Nephron (organoid): Measurements from ENCODE around the gene FHOD3.
A peak's percentile ranks its signal among the peaks of the same experiment; 100 is the strongest.

ENCODE experiments used
- H3K27ac Mint-ChIP-seq, 3 experiments: 2 replicates each; pipeline ENCODE4 v1.8.0; 2020; ENCODE audit warnings: mixed read lengths in 3 of 3, mild to moderate bottlenecking in 2 of 3, moderate library complexity in 1 of 3
- H3K27me3 Mint-ChIP-seq: 2 replicates; pipeline ENCODE4 v1.8.0; 2021; ENCODE audit warnings: low read depth, mild to moderate bottlenecking, moderate library complexity, mixed read lengths
- H3K36me3 Mint-ChIP-seq: 2 replicates; pipeline ENCODE4 v1.8.0; 2020; ENCODE audit warnings: low read depth, mixed read lengths
- H3K4me1 Mint-ChIP-seq: 2 replicates; pipeline ENCODE4 v1.8.0; 2020; ENCODE audit warnings: mixed read lengths
- H3K4me3 Mint-ChIP-seq, 3 experiments: 2 replicates each; pipeline ENCODE4 v1.8.0; 2020; ENCODE audit warnings: mild to moderate bottlenecking in 3 of 3, mixed read lengths in 3 of 3, moderate library complexity in 2 of 3
- H3K9me3 Mint-ChIP-seq: 2 replicates; pipeline ENCODE4 v1.8.0; 2020; ENCODE audit warnings: mixed read lengths
- CTCF ChIP-seq, 3 experiments: fragments of 200-600 bp; sonication (generic); IDR thresholded peaks; one replicate each; pipeline ENCODE4 v1.5.0; 2021; ENCODE audit warnings: antibody characterized with exemption in 3 of 3; ENCODE audit not compliant: unreplicated experiment in 3 of 3

FHOD3 gene

GRCh38 chr18:36360256-36360909, 62.9 kb downstream of the FHOD3 start:
- Mint-ChIP-seq H3K4me1 (no peaks in the 10 kb centered on the region), H3K27me3 (no peaks in the 10 kb centered on the region), H3K27ac (peak overlapping the region in 2 of 3 experiments; percentile 52 to 91), H3K9me3 (peaks cover 9% of the 10 kb centered on the region), H3K4me3 (no peak overlapping the region), H3K36me3 (peaks cover 29% of the 10 kb centered on the region)
- TF ChIP-seq CTCF (IDR thresholded peaks at IDR 0.05; ENCODE audit: unreplicated experiment in 3 of 3), result no peak

- Mint-ChIP-seq H3K27me3 (no peaks in the 10 kb centered on the region), H3K4me3 (no peak overlapping the region), H3K27ac (no peak overlapping the region), H3K4me1 (no peaks in the 10 kb centered on the region), H3K9me3 (peaks cover 9% of the 10 kb centered on the region), H3K36me3 (peaks cover 22% of the 10 kb centered on the region)
- TF ChIP-seq CTCF (IDR thresholded peaks at IDR 0.05; ENCODE audit: unreplicated experiment in 3 of 3), result no peak
Measured at GRCh38 chr18:36364911-36365624, 67.6 kb downstream of the FHOD3 start.

GRCh38 chr18:36365836-36366775, 68.6 kb downstream of the FHOD3 start:
- Mint-ChIP-seq H3K27me3 (no peaks in the 10 kb centered on the region), H3K4me1 (no peaks in the 10 kb centered on the region), H3K4me3 (no peak overlapping the region), H3K27ac (no peak overlapping the region), H3K9me3 (peaks cover 9% of the 10 kb centered on the region), H3K36me3 (peaks cover 22% of the 10 kb centered on the region)
- TF ChIP-seq CTCF (IDR thresholded peaks at IDR 0.05; ENCODE audit: unreplicated experiment in 3 of 3), result no peak

GRCh38 chr18:36366994-36367839, 69.7 kb downstream of the FHOD3 start:
- Mint-ChIP-seq H3K4me3 (no peak overlapping the region), H3K4me1 (no peaks in the 10 kb centered on the region), H3K27me3 (peaks cover 4% of the 10 kb centered on the region), H3K36me3 (peaks cover 26% of the 10 kb centered on the region), H3K27ac (no peak overlapping the region), H3K9me3 (peaks cover 8% of the 10 kb centered on the region)
- no peak for TF ChIP-seq CTCF (IDR thresholded peaks at IDR 0.05; ENCODE audit: unreplicated experiment in 3 of 3)

- Mint-ChIP-seq H3K27me3 (peaks cover 4% of the 10 kb centered on the region), H3K27ac (no peak overlapping the region), H3K9me3 (no peaks in the 10 kb centered on the region), H3K36me3 (peaks cover 17% of the 10 kb centered on the region), H3K4me1 (no peaks in the 10 kb centered on the region), H3K4me3 (no peak overlapping the region)
- TF ChIP-seq CTCF (IDR thresholded peaks at IDR 0.05; ENCODE audit: unreplicated experiment in 3 of 3), result no peak
Measured at GRCh38 chr18:36368889-36369288, 71.4 kb downstream of the FHOD3 start.
